Fibroblast of skin of left quadriceps (primary cell): ENCODE measurements around the gene LDB2.
A peak's percentile ranks its signal among the peaks of the same experiment; 100 is the strongest.

ENCODE experiments used
- DNase-seq, 2 experiments: peaks; one replicate each; pipeline ENCODE4 v3.0.0-alpha.2; 2013; ENCODE audit warnings: low read depth in 2 of 2

LDB2 gene

DNA sequence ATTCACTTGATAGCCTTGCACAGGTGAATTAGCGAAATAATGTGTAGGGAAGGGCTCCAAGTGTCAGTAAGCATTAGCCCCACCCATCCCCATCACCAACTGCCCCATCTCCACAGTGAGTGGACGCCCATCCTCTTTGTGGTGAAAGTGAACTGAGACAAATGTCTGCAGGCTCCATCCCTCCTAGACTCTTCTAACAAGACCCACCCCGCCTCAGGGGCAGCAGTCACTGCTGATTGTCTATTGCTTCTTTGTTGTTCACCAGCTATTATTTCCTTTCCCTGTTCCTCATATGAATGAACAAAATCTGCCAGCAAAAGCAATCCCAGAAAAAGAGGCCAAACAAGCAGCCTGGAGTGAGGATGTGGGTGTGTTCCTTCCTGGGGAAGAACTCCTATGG lies 96.4 kb downstream of the LDB2 start:
- DNase-seq = no peak

DNA sequence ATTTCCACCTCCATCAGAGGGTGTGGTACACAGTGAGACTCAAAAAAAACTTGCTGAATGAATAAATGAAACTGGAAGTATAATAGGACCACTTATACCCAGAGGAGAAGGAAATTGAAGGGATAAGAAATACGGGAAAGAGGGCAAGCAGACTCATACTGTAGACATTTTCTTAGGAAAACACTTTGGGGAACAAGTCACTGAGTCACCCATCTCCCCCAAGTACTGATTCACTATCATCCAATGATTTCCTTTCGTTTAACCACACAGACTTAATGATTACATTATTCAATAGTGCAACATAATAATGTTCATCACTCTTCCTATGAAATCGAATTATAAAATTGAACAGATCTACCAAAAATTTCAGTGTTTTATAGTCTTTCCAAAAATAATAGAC lies 97.1 kb downstream of the LDB2 start:
- DNase-seq = no peak

DNA sequence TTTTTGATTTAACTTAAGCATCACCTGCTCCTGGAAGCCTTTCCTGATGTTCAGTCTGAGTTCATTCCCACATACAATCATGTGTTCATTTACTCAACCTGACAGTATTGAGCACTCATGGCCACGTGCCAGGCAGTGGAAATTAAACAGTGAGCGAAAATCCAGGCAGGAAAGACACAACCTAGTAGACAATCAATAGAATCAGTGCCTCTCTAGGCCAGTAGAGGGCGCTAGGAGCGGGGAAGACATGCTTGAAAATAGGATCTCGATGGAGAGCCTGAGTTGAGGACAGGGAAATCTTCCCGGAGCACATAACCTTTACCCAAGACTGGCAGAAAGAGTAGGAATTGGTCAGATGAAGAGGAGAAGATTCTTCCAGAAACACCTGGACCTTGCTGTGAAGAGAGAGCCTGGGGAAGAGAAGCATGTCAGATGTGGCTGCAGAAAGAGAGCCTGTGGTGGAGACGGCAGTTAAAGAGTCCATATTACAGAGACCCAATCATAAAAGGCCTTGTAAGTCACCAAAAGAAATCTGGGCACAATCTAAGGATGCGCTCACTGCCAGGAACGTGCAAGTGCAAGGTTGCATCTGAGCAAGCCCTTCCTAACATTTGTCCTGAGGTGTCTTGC lies 103.5 kb downstream of the LDB2 start:
- DNase-seq = peak; percentile 44 to 57

DNA sequence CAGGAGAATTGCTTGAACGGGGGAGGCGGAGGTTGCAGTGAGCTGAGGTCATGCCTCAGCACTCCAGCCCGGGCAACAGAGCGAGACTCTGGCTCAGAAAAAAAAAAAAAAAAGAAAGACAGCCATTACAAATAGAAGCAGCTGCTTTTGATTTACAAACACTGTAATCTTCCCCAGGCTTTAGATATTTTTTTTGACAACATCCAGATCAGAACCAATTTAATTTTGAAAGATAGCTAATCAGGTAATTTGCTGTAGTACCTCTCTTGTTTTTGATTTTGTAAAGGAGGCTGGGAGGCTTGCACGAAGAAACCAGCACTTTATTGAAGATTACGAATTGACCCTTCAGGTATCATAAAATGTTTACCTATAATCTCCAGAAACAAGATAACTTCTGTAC lies 107.0 kb downstream of the LDB2 start:
- no peak for DNase-seq

DNA sequence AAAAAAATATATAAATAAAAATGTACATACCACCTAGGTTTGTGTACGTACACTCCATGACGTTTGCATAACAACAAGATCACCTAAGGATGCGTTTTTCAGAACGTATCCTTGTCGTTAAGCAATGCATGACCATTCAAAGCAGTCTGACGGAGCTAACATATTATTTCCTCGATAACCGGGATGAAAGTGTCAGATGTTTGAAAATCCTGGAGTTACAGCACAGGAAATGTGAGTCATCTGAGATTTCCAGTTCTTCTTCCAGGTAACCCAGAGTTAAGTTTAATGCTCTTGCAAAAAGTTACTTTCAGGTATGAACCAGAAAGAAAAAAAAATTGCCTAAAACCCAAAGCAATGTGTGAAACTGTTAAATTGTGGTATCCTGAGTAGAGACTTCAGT lies 107.9 kb downstream of the LDB2 start:
- DNase-seq = no peak

DNA sequence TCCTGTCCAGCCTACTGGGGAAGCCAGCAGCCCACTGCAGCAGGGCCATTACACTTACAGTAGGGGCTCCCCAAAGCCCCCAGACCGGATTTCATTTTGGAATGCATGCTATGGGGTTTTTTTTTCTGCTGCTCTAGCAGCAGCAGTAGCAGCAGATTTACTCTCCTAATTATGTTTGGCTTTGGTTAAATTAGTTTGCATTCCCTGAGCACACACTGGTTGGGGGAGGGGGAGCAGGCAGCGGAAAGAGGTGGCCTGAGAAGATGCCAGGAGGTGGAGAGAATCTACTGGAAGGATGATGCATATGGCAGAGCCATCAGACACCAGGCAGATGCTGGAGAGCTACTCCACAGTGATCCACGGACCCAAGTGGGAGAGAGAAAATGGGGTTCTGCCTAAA lies 109.6 kb downstream of the LDB2 start:
- no peak for DNase-seq

DNA sequence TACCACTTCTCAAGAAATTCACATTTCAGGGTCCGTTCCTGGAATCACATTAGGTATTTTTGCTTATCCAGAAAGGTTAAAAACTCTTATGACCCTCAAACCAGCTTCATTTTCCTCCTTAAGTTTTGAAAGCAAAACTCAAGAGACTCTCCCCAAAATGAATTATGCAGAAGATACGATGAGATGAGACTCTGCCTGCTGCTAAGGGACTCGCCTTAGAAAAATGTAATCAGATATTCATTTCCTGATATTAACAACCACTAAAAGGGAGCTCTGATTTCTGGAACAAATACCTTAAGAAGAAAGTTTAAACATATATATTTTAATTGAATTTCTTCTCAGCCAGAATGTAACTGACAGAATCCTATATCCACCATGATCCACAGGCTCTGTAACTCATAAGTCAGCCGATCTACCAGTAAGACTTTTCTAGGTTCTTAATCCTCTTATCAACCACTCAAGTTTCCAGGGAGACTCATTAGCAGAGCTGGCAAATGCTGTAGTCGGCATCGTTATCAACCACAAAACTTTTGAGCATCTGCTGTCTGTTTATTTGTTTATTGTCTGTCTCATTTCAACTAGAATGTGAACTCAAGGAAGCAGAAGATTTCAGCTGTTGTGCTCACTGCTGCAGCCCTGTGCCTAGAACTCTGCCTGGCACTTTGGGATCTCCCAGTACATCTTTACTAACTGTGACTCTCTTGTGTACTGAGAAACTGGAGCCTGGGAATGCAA lies 112.5 kb downstream of the LDB2 start:
- DNase-seq = no peak

DNA sequence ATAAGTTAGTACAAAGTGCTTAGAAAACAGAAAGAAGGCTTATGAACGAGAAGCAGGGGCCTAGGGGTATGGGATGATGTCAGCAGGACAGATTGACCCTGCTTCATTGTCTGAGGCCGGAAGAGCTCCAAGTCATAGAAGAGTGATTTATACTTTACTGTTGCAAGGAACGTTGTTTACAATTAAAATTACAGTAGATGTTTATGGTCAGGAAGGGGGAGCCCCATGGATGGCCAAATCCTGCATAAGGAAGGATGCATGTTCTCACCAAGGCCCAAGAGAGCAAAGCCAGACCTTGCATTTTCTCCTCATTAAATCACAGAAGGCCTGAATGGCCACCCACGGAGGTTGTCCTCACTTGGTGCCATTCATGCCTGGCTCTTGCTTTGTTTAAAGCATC lies 115.3 kb downstream of the LDB2 start:
- DNase-seq = no peak

DNA sequence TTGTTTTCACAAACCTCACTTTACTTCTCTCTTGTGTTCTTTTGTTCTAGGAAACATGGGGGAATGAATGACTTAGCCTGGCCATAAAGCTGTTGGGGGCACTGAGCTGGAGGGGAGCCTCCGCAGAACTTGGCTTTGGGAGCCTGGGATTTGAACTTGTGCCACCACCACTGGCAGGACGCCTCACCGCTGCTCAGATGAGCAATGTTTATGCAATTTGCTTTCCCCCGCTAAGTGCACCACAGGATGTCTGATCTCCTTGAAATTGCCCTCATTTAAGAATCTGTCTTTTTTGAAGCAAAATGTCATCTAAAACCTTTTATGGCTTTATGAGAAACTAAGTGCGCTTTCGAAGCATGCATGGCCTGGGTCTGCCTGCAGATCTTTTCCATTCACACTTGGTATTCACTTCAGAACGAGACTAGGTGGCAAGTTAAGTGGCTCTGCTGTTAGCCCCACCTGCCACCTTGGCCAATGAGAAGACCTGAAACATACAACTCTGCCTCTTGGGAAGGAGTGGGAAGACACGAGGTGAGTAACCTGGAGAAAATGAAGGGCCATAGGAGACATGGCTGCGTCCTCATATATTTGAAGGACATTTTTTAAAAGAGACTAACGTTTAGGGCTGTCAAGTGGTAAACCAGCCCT lies 119.3 kb downstream of the LDB2 start:
- no peak for DNase-seq

DNA sequence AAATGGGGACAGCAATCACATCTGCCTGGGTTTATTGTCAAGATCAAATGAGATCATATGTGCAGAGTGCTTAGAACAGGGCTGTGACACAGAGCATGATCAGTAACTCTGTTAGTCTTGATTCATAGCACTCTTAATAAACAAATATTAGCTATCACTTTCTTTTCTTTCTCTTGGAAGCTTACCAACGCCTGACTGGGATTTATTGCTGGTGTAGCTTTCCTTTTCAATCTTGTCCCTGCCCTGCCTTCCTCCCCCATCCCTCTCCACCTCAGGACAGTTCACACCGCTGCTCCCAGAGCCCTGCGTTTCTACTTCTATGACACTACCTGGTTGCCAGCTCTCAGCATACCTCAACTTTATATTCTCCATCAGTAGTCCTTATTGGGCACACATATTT lies 120.7 kb downstream of the LDB2 start:
- no peak for DNase-seq

DNA sequence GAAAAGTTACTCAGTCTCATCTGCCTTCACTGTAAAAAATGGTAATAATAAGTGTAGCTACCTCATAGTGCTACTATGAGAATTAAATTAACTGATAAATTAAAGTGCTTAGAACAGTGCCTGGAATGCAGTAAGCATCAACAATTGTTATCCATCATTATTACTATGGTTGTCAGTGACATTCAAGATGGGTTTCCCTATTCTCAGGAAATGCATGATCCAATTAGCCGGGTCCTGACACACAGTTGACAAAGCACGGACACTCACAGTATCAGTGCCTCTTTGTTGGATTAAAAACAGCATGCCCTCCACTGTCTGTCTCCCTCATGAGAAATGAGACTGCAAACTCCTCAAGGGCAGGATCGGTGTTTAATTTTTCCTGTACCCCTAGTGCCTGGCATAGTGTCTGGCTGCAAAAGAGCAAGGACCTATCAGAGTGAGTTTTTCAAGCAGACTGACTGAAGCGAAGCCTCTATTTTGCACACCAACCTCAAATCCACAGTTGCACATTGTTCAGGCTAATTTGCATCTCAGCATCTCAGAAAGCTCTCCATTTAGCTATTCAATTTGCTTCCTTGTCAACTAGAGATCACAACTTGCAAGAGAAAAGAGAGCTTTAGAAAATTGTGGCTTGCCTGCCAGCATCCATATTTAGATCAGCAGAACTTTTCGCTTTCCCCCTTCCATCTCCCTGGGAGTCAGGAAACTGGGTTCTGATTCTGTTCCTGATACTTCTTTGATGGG lies 122.9 kb downstream of the LDB2 start:
- no peak for DNase-seq

DNA sequence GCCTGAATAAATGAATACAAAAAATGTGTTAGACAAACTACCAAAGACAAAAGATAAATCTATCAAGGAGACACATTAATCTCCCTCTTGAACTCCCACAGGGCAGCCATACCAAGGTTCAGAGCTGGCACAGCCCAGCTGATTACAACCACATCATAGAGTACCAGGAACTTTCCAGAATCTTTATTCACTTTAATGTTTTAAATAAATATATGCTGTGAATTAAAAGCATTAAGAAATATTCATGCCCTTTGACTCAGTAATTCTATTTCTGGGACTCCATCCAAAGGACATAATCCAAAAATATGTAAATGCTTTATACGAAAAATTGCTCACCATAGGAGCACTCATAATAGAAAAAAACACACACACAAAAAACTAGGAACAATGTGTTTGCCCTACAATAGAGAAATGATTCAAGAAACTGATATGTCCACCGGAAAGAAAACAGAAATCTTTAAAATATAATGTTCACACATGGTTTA lies 126.0 kb downstream of the LDB2 start:
- DNase-seq = peak; percentile 69 to 70

DNA sequence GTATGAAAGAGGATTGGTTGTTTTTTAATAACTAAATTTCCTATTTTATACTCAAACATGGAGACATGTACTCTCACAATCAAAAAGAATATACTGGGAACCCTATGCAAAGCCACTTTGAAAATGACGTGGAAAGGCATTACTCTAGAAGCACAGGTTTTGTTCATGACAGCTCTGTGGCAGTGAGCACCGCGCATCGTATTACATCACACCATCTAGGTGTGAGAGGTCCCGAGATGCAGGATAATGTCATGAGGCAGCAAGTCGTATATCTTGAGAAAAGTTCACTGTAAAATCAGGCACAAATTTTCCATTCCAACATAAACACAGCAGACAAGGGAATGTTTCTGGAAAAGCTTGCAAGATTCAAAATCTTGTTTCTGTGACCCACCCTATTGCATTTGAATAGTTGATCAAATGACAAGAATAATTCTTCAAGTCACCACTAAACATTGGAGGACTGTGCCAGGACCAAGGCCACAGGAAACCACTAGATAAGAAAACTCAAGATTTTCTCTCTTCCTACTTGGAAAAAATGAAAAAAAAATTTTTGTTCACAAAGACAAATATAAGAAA lies 127.6 kb downstream of the LDB2 start:
- DNase-seq = no peak

DNA sequence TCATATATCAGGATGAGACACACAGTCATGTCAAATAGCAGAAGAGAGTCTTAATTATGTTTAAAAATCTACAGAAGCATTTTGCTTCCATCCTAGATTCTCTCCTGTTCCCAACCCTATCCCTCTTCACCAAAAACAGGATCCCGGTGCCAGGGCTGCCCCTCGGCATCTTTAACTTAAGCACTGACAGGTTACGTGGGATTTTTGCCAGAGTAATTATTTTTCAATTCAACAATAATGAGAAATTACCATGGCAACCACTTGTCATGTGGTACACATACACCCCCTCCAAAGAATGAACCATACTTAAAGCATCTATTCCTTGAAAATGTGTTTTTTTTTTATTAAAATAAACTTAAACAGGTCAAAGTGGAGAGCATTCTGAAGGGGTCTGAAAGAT lies 130.6 kb downstream of the LDB2 start:
- no peak for DNase-seq

DNA sequence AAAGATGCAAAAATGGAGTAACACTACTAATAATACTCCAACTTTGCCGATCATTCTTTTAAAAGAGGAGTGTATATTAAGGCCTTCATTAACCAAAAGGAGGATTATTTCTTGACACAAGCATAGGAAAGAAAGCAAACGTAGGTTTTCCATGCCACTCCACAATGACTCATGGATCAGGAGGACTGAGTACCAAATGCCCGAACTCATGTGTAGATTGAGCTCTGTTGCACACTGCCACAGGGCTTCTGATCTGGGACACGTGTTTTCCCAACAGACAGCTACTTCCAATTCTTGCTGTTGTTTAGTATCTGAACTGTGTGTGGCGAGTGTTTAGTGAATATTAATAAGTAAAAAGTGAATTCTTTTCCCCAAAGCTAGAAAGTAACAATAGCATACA lies 131.2 kb downstream of the LDB2 start:
- DNase-seq = no peak

DNA sequence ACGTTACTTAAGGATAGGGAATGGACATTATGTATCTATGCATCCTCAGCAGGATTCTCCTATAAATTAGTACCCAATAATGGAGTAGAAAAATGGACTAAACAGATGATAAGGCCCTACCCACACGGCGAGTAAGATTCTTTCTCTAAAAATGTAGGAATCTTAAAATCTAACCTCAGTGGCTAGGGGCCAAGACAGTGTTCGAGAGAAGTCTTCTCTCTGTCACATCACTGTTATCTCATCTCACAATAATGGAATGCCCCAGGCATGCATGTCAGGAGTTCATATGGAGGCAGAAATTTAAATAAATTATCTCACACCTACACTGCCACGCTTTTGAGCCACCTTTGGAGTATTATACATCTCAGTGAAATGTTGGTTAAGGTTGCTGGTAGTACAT lies 132.9 kb downstream of the LDB2 start:
- no peak for DNase-seq

DNA sequence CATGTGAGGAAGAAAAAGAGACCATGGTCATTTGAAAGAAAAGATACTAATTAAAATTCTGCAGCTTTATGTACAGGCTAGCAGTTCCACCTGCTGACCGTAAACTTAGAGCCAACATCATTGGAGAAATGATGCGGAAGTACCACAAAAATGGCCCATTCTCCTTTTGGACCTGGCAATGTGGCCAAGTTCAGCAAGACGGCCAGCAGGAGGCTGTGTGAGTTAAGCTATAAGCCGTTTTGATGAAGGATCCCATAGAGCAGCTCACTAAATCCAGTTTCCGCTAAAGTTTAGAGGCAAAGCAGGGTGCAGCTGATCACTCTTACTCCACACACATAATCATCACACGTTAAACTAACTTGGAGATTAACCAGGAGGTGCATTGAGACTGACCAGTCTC lies 133.8 kb downstream of the LDB2 start:
- no peak for DNase-seq

DNA sequence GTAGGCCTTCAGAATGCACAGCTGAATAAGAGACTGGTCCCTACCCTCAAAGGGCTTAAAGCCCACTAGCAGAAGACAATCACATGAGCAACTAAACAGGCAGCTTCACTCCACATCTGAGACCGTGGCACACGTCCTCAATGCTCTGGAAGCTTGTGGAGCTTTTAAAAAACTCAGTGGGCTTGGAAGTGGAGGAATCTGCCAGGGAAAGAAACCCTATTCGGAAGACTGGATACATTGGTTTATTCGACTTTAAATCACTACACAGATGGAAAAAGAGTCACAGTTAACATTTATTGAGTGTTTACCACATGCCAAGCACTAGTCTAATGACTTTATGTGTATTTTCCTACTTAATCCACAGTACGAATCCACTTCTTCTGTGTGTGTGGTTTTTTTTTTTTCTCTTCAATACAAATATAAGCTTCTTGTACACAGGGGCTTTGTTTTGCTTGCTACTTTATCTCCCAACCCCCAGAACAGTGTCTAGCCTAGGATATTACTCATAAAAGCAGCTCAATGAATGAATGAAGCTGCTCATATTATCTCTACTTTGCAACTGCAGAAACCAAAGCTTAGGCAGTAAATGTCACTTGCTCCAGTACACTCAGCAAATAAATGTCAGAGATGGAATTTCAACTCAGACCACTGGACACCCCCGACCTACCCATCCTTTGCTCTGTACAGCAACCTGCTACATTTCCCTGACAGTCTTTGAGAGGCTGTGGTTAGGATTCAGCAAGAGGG lies 137.7 kb downstream of the LDB2 start:
- DNase-seq = no peak

DNA sequence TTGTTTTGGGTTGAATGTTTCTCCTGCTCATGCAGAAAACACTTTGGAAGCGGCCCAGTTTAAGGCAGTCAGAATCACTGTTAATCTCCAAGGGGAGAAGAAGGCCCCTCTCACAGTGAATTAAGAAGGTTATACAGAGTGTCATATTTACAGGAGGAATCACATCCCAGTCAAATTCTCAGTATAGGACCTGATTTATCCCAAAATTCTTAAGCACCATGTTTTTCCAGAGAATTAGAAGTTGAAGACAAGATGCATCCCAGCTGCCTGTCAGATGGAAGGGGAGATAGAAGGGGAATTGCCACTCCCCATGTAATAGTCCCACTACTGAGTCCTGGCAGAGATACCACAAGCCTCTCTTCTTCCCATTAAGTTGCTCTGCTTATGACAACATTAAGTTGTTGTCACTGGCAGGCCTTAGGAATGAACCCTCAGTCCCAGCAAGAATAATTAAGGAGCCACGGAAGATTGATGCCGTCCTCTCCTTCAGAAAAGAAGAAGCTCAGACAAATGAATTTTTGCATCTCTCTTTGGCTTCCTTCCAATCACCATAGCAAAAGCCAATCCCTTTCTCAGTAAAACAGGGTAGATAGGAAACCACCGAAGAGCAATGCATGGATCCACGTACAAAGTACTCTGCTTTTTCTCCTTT lies 138.4 kb downstream of the LDB2 start:
- DNase-seq = no peak

DNA sequence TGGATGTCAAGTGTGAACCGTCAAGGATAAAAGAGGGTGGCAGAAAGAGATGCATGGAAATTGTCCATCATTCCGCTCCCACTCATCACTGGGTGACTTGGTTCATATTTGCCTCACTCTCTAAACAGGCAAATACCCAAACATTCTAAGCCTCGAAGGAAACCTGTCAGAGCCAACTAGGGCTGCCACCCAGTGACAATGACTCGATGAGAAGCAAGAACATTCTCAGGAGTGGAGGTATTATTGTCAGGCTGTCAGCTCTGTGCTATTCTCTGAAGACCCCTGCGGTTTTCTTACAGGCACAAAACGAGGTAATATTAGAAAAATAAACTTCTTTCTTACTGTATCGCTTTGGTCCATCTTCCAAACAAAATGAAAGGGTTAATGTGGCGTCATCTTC lies 139.6 kb downstream of the LDB2 start:
- no peak for DNase-seq

DNA sequence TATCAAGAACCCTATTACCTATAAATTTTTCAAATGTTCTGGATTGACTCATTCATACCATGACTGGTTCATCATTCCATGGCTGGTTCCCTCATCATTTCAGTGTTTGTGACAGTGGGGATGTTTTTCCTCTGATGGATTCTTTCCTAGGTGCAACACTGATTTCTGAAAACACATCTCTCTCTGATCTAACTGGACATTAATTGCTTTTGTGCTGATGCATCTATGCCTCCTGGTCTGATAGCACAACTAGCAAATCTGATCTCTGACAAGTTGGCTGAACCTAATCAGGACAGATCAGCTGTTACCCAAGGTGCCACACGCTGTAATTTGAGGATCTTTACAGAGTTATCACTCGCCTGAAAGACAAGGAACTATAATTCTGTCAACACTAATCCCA lies 140.2 kb downstream of the LDB2 start:
- no peak for DNase-seq
